GM21381 (cell line): ENCODE data around the gene CDH13.

Experiments
- ATAC-seq: cut with Tn5 transposase; IDR thresholded peaks from one replicate; pipeline ENCODE4 v1.9.1; 2021; ENCODE audit warnings: mild to moderate bottlenecking, moderate library complexity; ENCODE audit not compliant: unreplicated experiment

CDH13 gene

DNA sequence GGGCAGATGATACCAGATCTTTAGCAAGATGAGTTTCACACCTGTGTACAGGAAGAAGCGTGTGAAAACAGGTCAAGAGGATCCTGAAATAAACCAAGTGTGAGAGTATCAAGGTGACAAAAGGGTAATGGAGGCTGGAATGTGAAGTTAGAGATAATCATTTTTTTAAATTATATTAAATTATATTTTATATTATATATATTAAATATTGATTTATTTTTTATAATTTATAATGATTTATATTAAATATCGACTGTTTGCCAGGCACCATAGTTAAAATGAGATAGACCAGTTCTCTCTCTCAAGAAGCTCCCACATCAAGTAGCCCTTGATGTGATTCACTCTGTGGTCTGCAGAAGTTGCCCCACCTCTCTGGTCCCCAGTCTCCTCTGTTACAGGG, 820.8 kb downstream of the CDH13 start:
- ATAC-seq: no peak

DNA sequence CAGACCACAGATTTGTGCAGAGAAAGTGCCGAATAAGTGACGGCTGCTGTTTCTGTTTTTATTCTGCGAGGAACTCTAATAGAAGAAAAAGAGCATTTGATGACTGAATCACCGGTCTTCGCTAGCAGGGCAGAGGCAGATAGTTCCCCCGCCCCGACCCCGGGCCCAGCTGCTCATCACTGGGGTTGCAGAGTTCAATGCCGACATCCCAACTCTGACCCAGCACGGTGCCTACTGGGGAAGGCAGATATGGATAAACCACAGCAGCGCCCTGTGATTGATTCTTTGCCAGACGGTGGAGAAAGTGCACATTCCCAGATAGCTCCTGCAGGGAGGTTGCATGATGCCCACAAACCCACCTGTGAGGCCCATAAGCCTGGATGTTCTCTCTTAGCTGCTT, 823.1 kb downstream of the CDH13 start:
- no peak for ATAC-seq

DNA sequence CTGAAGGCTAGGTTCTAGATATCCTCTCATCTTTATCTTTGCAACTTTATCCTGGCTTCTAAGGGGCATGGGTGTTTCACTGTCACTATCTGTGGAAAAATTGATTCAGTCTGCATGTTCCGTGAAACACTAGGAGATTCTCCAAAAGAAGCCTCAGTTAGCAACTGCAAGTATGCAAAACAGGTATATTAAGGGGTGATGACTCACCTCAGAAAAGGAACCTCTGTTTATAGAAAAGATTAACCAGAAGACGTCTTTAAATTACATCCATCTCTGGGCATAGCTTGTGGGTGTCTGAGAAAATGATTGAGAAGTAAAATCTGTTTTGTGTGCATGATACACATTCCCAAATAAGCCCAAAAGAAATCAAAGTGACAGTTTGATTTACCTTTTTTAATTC, 827.2 kb downstream of the CDH13 start:
- ATAC-seq: peak; percentile 66

DNA sequence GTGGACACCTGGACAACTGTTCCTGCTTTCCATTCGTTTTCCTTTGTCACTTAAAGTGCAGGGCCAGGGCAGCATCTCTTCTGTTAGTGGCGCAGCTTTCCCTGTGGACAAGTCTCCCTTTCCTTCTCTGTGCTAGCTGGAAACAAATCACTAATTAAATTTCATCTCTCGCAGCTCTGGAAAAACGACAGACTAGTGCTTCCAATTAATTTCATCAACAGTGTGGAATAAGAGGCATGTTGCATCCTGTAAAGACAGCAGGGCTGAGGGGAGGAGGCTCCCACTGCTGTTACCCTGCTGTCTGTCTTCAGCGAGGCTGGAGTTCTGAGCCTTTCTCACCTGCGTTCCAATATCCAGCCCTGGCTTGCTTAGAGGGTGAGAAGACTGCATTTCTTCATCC, 828.9 kb downstream of the CDH13 start:
- ATAC-seq: no peak

DNA sequence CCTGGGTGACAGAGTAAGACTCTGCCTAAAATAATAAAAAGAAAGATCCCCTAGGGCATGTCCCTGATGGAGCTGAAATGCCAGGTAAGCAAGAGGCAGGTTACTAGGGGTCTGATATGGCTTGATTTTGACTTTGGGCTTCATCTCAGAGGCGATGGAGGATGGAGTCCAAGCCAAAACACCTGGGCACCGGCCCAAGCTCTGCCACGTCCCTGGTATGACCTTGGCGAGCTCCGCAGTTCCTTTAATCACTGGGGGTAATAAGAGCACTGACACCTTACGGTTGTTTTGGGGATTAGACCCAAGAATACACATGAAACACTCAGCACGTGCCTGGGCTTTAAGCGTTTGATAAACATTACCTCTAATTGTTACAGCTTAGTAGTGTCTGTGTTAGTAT, 830.2 kb downstream of the CDH13 start:
- no peak for ATAC-seq

DNA sequence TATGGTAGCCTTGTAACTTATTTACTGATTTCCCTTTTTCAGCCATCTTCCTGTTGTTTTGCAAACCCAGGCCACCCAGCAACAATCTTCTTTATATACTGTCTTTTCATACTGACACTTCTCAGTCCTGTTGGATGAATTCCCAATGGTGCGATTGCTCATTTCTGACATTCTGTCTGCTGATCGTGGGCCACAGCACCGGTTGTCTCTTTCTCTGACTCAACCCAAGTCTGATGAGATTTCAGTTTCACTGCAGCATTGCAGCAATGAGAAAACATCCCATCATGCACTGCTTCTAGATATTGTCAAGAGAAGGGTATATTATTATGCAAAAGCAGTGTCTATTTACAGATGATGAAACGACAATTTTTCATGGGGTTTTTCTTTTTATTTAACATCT, 831.8 kb downstream of the CDH13 start:
- peak; percentile 74 for ATAC-seq

DNA sequence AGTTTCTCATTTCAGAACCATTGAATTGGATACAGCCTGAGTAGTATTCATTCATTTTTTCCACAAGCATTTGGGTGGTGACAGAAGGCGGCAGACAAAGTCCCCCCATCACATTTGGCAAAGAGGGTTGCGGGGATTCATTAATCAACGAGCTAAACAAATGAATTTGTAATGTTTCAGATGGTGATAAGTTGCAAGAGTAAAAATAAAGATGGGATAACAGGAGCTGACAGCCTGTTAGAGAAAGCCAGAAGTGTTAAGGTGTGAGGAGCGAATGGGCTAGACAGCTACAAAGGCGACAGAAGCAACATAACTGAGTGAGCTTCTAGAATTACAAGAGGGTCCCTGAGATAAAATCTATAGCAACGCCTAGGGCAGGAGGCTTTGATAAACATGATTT, 838.2 kb downstream of the CDH13 start:
- ATAC-seq: no peak

DNA sequence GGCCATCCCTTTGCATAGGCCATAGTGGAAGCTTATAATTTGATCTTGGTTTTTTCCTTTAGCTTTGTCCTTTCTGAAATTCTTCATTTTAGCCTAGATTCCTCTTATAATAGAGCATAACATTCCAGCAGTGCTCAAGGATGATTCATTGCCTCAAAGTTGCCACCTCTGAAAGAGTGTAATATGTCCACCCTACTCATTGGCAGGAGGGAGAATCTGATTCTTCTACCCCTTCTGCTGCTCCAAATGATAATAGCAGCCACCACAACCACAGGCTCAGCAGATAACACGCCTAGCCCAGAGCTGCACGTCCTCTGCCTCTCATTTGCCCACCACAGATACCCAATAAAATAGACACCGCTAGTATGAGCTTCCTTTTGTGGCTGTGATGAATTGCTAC, 843.6 kb downstream of the CDH13 start:
- ATAC-seq: no peak

DNA sequence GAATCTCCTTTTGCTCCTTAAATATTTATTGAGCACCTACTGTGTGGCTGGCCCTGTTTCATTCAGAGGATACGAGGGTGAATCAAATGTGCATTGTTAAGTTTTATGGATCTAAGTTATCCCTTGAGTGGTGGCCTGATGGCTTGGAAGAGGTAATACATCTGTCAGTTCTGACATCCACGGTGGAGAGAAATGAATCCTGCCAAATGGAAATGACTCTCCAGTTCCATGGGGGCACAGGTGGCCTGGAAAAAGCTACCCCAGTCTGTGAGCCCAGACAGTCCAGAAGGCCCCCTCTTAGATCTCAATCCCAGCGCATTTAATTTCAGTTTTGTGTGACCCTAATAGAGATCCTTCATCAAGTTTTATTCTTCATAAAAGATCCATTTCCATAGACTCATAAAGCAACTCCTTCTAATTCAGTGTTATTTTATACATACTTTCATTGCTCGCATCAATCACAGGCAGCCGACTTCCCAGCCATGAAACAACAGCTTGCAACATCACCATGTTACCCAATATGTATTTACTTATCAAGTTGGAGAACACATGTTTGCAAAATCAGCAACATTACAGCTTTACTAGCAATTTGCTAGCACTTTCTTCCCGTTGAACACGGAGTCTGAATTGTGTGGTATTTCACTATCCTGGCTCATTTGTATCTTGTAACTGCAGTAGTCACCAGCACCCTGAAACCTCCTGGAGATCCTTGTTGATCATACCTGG, 846.2 kb downstream of the CDH13 start:
- ATAC-seq: no peak

DNA sequence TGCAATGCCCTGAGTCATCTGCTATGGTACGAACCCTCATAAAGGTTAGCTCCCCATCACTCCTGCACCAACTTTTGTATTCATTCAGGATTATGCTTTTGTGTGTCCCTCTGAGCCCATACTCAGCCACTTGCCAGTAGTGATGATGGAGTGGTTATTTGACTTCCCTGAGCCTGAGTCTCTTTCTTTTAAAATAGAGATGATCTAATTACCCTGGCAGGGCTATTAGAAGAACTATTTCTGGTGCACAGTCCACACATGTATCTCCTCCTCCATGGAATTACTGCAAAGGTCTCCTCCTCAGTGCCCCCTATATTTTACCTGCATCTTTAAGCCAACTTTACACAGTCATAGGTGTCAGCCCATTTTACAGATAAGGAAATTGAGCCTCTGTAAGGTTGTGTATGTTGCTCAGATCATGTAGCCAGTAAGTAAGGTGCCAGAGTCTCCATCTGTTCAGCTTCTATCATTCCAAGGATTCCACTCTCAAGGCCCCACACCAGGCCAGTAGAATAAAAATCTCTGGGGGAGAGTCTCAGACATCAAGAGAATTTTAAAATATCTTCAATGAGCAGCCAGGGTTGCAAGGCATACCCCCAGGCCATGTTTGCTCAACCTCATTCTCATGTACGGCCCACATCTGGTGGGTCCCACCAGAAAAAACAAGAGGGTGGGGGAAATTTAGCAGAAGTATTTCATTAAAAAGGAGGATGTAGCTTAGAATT, 847.3 kb downstream of the CDH13 start:
- ATAC-seq: no peak

DNA sequence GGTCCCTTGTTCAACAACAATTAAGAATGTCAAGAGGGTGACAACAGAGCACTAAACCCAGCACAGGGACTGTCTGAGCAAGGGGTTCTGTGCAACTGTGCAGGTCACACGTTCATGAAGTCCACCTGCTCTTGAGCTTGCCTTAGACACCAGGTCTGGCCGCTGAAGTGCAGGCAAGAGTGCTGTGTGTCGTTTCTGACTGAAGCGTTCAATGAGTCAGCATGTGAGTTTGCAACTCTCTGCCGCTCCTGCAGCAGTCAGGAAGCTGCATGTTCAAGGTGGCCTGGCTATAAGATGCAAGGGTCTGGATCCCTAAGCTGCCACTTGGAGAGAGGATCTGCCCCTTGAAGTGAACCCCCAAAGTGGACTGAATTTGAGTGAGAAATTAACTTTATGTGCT, 848.3 kb downstream of the CDH13 start:
- no peak for ATAC-seq

DNA sequence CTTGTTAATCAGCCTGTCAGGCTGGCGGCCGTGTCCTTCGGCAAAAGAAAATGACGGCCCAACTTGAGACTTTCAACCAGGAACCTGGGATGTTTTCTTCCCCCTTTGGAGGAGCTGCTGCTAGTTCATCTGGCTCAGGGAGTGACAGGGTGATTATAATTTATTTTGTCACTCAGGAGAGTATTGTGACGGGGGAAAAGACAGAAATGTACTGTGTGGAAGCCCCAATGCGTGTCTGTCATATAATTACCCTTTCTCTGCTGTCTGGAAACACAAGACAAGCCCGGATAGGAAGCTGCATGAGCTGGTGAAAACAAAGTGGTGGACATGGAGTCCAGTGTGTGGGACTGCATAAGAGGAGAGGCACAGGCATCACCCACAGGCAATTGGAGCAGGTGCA, 854.8 kb downstream of the CDH13 start:
- no peak for ATAC-seq

DNA sequence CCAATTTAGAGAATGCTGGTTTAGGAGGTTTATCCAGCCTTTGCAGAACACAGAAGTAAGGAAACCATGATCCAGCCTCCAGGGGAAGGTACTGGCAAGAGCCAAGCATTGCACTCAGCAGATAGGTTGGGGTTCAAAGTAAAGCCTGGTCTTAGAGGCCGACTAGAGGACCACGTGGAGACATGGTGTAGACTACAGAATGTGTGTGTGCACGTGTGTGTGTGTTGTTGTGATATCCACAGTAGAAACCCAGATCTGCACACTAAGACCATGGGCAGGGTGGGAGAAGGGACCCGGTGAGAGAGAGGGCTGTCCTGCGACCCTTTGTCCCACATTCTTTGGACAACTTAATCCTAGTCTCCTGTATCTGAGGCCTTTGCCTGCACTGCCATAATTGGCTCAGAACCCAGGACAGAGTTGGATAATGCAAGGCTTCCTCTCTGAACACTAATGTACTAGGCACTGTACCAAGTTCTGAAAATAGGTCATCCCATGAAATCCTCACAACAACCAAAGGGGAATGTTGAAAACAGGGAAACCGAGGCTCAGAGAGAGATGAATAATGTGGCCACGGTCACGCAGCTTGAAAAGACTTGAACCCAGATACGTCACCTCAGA, 855.9 kb downstream of the CDH13 start:
- no peak for ATAC-seq

DNA sequence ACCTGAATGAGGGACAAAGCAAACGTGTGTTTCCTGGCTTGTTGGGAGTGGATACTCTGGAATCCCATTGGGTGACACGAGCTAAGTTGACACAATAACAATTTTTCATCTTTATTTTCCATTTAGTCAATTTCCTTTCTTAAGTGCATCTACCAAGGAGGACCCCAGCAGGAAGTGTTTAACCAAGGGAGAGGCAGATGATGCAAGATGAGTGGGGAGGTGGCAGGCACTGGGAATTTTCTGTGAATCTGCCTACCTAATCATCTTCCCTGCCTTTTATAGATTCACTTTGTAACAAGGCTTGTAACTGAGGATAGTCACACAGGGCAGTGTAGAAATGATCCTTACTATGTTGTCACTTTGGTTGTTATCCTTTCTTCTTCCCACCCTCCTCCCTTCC, 863.3 kb downstream of the CDH13 start:
- no peak for ATAC-seq

DNA sequence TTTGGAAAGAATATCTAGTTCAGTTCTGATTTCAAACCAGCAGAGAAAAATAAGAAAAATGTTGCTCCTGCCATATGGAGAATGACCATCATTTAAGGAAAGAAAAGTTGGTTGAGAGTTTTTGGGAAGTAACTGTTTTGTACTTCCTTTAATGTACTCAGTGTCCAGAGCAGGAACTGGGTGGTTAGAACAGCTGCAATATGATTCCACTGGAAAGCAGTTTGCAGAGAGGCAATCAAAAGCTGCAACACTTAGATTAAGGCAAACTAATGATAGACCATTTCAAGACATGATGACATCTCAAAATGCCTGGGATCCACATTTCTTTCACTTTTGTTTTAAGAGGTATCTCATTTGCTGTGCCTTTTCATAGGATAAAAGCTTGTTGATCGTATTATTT, 867.7 kb downstream of the CDH13 start:
- ATAC-seq: no peak

DNA sequence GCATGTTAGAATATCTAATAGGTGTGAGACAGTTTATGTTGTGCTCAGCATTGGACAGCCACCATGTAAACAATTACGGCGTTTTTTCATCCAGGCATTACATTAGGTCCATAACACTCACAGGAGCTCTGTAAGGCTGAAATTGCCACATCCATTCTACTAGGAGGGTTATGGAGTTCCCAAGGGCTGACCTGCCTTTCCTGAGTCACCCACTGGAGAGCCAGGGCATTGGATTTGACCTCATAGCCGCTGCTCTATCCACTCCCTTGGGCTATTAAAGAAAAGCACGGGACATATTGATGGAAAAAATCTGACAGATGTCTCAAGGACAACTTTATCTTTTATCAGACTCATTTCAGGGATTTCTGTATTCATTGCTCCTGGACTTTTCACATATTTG, 874.7 kb downstream of the CDH13 start:
- no peak for ATAC-seq

DNA sequence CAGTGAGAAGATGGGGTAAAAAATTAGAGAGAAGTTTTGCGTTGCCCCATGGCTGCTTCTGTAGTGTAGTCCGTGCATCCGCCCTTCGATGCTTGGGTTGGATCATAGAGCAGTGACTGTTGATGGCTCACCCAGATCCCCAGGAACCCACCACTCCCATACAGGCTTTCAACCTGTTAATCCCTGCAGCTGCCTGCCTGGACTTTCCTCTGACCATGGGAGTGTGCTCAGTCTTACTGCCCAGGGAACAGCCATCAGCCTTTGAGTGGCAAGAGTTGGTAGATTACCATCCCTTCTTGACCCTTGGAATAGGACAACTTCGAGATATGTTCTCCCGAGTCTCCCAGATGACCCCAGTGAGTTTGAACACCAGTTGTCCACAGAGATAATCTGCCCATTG, 881.5 kb downstream of the CDH13 start:
- ATAC-seq: no peak

DNA sequence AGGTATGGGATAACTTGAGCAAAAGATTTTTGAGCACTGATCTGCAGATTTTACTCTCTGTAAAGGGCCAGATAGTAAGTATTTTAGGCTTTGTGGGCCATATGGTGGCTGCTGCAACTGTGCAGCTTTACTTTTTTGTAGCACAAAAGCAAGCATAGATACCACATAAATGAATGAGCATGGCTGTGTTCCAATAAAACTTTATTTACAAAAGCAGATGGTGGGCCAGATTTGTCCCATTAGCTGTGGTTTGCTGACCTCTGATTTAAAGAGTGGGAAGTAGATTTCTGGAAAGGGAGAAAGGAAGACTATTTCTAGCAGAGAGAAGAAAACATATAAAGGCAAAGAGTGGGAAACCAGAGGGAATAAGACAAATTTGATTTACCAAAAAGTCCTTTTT, 882.5 kb downstream of the CDH13 start:
- no peak for ATAC-seq

DNA sequence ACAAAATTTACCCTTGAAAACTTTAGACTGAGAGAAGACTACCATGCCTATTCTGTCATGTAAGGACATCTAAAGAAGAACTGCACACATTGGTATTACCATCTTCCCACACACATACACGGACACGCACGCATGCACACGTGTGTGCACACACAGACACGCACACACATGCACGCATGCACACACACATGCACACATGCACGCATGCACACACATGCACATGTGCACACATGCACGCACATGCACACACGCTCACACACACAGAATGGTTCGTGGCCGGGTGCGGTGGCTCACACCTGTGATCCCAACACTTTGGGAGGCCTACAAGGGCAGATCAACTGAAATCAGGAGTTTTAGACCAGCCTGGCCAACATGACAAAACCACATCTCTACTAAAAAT, 884.1 kb downstream of the CDH13 start:
- ATAC-seq: no peak

DNA sequence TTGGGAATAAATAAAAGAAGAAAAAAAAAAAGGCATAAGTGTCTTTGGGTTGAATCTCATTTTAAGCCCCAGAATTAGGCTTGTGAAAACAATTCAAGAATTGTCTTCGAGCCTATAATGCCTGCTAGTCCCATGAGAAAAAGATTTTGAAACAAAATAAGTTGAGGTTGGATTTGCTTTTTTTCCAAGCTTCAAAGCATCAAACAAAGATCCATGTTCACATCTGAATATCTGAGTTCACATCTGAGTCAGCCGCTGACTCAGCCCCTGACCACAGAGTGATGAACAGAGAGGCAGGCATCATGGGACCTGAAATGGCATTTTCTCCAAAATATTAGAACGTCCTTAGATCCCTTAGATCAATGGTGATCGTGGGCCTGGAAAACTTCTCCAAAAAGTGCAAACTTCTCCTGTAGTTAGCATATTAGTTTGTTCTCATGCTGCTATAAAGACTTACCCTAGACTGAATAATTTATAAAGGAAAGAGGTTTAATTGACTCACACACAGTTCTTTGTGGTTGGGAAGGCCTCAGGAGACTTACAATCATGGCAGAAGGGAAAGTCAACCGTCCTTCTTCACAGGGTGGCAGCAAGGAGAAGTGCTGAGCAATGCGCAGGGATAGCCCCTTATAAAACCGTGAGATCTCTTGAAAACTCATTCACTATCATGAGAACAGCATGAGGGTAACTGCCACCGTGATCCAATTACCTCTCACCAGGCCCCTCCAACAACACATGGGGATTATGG, 886.4 kb downstream of the CDH13 start:
- no peak for ATAC-seq

DNA sequence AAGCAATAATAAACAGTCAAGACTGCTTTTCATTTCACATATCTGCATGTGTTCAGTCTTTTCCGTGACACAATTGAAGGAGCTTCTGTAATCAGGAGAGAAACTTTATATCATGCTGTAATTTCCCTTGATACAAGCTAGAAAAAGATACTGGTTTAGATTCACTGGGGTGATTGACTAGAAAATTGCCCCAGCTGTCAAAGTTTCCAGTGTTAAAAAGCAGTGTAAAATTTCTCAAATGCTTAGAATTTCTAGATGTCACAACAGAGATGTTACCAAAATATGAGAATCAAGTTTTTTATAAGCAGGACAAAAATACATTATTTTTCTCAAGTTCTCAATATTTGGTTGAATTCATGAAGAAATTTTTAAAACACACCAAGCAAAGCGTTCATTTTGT, 888.6 kb downstream of the CDH13 start:
- no peak for ATAC-seq

DNA sequence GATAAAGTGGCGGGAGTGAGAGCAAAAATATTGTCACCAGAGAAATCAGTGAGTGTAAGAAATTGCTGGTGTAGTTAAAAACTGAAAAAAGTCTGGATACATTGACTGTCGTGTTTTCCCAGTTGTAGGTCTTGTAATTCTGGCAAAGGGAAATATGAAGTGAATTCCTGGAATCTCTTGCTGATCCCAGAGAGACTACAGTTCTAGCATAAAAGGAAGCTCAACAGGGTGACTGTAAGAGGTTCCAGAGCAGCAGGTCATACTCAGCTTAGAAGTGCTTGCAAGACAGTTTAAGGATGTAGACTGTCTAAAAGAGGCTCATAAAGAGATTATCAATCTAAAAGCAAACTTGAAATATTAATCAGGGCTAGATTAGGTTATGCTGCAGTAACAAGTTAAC, 890.2 kb downstream of the CDH13 start:
- no peak for ATAC-seq
